HG02885 (cell line): ENCODE measurements around the gene STAT4.

Source experiments
- ATAC-seq: cut with Tn5 transposase; IDR thresholded peaks from one replicate; pipeline ENCODE4 v1.9.1; 2021; ENCODE audit warnings: mild to moderate bottlenecking; ENCODE audit not compliant: unreplicated experiment, poor library complexity

Gene STAT4

DNA sequence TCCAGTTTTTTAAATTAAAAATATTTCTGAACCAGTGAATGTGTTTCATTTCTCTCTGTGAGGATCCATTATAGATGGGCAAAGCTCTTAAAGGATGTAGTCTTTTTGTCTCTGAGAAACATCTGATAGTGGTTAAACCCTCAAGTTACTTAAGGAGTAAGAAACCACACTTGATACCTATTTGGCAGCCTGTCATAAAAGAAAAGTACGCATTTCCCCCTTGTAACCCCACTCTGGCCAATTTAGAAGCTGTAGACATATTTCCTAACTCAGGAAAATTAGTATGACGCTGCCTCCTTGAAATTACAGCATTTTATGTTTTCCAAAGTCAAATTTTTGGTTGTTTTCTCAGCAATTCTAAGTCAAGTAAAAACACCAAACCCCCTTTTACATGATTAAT lies 2.0 kb downstream of the STAT4 start:
- no peak for ATAC-seq

DNA sequence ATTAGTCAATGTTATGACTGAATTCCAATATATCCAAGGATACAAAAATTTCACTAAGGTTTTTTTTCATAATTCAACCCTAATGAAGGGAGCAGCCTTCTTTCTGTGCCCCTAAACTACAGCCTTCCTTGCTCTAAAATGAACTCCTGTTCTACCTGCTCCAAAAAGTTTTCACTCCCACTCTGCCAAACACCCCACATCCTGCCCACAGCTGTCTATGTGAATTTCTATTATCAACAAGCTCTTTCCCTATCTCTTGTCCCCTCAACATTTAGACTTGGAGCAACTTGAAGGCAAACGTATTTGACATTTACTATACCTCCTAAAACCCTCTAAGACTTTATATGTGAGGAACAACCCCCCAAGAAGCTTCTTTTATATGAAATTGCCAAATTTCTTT lies 2.5 kb downstream of the STAT4 start:
- ATAC-seq = no peak

DNA sequence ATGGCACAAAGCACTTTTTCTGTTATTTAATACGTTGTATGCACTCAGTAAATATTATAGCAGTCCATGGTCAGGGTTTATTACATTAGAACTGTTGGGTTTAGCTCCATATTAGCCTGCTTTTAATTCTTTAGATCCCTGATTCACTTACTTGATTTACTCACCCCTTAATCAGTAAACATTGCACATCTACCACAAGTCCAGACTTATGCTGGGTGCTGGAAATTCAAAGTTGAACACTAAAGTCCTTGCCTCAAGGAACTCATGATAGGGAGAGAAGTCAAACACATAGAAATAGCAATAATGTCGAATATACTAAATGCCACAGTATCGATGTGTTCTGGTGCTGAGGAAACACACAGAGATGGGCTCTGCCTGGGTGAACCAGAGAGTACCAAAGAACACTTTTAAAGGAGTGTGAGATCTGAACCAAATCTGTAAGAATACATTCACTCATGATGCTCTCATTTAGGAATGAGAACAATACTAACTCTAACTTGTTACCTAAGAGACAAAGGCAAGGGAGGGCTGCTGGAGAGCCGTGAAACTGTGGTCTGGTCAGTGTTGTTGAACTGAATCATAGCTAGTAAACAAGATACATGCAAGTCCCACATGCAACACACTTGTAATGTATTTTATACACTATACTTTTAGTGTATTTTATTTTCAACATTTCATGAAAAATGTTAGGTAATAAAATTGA lies 4.9 kb downstream of the STAT4 start:
- ATAC-seq = no peak

DNA sequence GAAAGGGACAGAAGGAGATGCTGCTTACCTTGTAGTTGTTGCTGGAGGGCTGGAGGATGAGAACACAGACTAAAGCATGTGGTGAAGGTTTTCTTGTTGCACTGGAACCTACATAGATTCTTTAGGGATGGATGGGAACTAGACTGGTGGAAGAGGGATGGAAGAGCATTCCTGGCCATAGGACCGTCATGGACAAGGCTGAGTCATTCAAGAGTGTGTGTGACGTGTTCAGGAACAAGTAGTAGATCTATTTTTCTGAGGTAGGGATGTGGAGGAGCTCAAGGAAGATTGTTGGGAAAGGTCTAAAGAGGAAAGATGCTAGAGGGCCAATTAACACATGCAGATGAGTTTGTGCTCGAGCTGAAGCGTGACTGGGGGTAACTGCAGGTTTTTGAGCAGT lies 6.6 kb downstream of the STAT4 start:
- ATAC-seq = no peak

DNA sequence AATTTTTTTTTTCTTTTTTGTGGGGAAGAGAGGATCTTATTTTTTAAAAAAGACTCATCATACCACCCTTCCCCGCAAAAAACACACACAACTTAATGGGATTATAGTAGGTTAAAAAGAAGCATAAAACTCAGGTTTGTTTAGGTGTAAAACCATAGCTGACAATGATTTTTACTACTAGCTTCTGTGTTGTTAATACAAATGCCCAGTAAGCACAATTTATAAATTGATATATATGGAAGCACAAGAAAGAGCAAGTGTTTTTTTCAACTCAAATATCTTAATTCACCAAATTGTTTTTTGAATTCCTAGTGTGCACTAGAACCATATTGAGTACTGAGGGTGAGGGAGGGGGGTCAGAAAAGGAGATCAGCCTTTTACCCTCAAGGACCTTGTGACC lies 7.0 kb downstream of the STAT4 start:
- no peak for ATAC-seq

DNA sequence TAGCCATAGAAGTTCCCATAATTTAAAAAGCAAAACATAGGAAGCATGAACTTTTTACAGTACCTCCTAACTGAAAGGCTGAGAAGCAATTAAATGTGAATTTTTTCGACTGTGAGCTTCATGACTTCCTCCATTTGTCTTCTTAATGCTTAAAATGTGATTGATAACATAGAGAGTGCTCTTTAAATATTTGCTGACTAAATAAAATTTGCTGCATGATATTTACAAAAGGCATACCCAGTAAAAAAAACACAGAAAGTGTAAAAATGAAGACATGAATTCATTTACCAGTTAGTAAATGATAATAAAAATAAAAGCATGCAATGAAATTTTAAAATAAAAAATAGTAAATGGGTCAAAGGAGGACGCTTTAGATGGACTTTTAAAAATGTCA lies 21.9 kb downstream of the STAT4 start:
- ATAC-seq = no peak

DNA sequence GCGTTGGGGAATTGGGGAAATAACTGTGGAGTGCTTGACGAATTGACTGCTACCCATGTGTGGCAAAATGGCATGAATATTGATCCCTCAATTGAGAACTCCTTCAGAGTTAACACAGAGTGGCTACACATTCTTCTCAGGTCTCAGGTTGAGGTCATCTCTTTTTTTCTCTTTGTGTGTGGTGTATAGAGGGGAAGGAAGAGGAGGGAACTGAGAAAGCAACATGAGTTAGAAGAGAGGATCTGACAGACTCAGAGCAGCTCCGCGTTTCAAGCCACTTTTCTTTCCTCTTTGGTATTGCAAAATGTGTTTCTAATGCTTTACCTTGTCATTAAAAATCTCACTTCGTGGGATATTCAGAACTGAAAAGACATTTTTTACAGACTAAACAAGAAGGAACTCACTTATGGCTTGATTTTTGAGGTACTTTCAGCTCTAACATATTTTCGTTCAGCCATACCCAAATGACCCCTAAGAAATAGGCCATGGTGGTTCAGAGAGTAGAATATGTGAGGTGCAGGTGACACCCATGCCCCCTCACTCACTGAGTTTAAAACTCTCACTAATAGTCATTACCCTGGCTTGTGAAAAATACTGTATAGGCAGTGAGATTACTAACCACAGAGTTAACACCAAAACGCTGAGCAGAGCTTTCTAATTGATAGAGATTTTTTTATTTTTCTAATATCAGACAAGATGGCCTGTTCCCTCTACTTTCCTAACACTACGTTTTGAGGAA lies 22.5 kb downstream of the STAT4 start:
- ATAC-seq = no peak

DNA sequence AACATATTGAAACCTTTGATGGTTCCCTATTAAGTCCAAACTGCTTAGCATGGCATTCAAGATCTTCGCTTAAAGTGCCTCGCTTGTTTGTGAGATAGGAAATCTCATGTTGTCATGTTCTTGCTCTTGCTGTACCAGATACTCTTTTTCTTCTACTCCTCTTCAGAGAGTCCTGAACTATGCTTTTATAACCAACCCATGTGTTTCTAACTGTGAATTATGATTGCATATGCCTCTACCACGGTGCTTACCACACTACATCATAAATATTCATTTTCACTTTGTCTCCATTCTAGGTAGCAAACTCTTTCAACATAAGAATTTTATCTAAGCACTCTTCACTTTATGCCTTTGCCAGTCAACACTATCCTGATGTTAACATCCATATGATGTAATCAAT lies 23.6 kb downstream of the STAT4 start:
- no peak for ATAC-seq

DNA sequence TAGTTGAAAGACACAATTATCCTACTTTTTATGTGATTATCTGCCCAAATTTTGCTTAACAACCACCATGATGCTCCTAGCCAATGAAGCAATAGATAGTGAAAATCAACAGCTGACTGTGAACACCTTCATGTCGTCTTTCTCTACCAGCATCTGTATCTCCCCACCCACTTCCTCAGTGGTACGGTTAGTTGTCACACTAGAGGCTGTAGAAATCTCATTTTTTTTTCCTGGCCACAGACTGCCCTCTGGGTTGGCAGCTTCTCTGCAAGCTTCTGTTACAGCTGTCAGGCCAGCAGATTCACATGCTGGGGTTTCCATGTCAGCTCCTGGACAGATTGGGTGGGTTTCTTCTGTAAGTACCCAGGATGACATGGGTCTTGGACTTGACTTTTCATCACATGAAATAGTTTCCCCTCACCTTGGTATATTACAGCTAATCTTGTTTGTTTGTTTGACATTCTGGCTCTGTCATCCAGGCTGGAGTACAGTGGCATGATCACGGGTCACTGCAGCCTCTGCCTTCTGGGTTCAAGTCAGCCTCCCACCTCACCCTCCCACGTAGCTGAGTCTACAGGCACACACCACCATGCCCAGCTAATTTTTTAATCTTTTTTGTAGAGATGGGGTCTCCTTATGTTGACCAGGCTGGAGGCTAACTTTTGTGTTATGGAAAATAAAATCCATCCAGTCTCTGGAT lies 24.3 kb downstream of the STAT4 start:
- ATAC-seq = no peak

DNA sequence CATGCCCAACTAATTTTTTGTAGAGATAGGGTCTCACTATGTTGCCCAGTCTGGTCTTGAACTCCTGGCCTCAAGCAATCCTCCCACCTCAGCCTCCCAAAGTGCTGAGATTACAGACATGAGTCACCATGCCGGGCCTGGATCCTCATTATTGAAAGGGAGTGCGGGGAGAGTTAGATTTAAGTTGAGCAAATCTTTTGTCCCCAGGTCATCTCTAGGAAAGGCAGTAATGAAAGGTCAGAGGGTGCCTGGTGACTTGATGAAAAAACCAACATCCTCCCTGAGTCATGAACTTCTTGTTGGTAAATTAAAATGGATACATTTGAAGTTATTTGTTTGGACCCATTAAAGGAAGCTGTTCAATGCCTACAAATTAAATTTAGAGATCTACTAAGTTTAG lies 25.1 kb downstream of the STAT4 start:
- ATAC-seq = no peak

DNA sequence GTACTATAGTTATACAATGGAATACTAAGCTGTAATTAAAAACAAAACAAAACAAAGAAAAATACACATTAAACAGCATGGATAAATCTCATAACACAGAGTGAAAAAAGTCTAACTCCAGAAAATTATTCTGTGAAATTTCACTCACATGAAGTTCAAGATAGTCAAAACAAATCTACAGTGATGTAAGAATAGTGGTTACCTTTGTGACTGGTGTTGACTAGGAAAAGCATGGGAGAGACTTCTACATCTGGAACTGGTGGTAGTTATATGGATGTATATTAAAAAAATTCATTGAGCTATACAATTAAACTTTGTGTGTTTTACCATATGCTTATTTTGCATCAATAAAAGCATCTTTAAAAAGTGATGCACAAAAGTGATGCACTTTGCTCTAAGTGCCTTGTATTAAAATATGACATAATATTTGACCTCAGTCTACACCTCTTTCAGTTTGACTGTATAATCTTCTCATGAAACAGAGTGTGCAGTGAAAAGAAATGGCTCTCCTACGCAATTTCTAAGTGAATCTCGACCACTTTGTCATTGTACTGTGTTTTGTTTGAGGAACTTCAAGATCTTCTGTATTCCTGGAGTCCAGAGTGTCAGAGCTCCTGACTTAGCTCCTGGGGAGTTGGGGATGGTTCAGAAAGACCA lies 28.0 kb downstream of the STAT4 start:
- peak; percentile 97 for ATAC-seq

DNA sequence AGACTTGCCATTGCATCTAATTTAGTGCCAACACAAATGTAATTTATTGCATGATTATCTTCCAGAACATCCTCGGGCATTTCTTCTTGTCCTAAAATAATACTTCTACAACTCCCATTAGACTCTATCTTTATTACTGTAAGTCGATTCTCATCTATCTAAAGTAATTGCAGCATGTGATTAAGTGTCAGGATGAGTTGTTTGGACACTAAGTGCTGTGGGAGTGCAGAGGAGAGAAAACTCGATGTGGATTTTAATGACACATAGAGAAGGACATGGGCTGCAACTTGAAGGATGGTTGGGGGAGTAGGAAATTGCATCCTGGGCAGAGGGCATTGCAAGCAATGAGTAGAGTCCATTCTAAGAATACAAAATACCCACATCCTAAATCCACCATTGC lies 33.5 kb downstream of the STAT4 start:
- no peak for ATAC-seq

DNA sequence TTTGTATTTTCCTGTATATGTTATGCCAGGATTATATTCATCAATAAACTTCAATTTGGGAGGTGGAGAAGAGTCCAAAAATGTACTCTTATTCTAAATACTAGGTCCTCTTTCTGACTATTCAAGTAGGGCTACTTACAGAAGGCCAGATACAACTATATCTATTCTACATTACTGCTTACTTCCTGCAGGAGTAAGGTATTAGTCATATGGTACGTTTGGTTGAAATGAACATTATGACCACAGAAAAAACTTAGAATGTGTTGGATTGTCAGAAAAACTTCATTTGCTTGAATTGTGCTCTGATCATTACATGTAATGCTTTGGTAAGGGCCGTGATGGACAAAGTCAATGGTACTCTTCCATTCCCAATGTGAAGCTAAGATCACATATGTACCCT lies 35.0 kb downstream of the STAT4 start:
- ATAC-seq = peak; percentile 43

DNA sequence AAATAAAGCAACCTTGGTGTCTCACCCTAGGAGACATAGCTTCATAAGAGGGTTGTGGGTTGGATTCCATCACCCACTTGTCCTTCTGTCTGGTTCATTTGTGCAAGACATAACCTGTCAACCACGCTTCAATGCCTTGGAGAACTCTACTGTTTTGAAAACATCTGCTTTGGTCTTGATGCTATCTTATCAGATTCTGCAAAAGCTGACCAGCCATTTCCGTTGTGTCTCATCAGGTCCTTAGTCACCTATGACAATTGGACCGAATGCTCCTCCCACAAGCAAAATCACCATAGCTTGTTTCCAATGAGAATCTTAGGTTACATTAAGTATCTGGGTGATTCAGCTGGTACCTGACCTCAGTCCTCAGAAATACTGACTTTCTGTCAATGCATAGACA lies 35.4 kb downstream of the STAT4 start:
- peak; percentile 49 for ATAC-seq

DNA sequence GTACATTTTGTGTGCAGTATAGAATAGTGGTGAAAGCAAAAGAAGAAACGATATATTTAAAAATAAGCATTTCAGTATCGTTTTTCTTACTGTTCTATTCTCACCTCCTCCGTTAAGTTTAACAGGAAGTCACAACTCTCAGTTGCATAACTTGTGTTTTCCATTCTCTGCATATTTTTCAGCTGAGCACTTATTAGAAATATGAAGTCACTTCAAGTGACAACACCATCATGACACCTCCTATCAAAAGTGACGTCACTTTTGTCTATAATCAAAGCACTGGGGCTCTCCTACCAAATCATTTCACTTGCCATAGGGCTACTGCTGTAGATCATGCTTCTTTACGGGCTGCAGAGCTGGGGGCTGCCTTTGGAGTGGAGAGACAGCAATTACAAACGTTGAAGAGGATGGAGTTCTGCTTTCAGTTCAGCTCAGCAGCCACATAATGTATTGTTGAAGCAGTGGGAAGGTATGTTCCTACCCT lies 36.3 kb downstream of the STAT4 start:
- ATAC-seq = peak; percentile 78

DNA sequence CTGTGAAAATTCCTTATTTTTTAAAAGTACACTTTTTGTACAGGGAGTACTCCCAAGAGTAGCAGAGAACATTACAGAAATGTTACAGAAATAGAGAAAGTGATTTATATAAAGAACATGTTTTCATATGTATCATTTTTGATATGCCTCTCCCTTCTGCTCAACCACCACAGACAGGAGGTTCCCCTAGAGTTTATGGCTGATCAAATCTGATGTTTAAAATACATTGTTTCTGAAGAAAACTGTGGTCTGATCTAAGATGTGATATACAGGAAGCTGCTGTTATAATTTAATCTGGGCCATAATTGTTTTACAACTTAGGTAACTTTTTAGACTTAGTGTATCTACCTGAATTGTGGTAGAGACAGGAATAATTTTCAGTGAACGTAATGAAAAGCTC lies 37.0 kb downstream of the STAT4 start:
- no peak for ATAC-seq

DNA sequence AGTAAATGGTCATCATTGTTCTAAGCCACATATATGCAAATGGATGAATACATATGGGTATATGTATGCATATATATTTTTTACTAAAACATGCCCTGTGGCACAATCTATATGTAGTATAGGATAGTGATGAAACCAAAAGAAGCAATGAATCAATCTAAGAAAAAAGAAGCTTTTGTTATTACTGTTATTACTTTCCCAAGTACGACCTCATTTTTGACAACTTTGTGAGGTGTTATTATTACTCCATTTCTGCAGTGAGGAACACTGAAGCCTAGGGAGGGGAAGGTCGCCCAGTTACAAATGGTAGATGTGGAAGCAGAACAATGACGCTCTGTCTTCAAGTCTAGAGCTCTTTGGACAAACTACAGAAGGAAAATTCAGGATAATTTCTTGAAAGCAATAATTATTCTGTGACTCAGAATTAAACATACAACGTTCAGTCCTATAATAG lies 38.3 kb downstream of the STAT4 start:
- ATAC-seq = no peak

DNA sequence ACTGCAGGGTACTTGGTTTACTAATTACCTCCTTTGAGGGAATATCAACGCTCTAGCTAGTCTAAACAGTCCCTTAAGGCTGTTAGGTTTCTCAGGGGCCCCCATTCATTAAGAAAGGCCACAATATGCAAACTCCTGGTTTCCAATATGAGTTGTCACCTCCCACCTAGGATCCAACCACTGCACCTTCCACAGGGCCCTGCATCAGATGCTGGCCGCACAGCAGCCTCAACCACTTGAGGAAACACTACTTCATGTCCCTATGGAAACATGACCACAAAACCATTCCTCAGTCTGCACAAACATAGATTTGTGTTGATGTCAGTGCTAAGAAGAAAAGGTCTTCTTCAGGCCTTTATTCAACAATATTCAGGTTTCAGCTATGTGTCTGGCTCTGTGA lies 40.9 kb downstream of the STAT4 start:
- ATAC-seq = peak; percentile 33

DNA sequence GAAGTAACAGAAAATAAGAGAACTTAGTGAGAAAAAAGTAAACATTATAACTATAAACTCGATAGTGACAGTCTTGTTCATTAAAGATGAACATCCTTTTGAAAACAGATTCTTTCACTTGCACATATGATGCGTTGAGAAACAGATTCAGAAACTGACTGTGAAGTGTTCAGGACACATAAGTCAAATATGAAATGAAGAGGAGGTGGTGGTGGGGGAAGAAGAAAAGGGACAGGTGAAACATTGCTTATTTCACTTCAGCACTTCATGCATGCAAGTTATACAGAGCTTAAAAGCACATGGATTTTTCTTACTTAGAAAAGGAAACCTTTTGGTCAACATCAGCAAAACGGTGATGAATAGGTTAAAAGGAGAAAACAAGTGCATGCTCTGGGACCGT lies 42.5 kb downstream of the STAT4 start:
- no peak for ATAC-seq

DNA sequence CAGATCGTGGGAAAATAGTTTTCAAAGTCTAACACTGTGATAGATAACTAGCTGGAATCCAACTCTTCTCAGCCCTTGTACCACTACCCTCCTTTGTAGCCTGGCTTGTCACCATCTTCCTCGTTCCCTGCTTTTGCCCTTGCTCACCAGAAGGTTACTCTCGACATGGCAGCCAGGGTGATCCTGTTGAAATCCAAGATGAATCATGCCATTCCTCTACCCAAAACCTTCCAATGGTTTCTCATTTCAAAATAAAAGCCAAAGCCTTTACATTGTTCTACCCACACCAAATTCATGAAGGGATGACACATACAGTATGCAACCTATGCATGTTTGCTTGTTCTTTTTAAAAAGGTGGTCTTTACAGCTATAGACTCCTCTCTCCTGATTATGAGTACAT lies 45.7 kb downstream of the STAT4 start:
- no peak for ATAC-seq

DNA sequence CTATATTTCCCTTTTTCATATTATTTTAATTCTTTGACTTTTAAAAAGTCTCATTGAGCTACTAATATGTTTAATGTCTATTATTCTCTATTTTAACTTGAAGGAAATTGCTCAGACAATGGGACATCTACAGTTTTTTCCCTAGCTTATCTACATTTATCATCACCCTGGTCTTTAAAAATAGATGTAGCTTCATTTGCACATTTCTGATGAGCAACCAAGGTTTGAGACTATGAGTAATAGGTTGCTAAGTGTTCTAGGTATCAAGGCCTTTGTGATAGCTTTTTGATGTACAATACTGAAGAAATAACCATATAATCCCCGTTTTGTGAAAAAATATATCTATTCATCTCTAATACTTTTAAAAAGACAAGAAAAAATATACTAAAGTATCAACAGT lies 47.0 kb downstream of the STAT4 start:
- ATAC-seq = no peak
